ENCODE measurements around the gene IPMK.

Gene IPMK

GRCh38 chr10:58210160-58210559 lies 57.5 kb downstream of the IPMK start:
- no peak for TF ChIP-seq CTCF (IDR thresholded peaks at IDR 0.05; ENCODE audit: control extremely low read depth, extremely low read depth, low read depth, missing control alignments)
- CTCF ChIA-PET, result interaction anchor here (1.0 kb wide), 1 partner anchor 80 kb away, joined by 3 read pairs; no protein-coding TSS in a partner anchor
- POLR2A ChIA-PET, result no interaction called here
- no peak for DNase-seq (ENCODE audit: extremely low spot score)

GRCh38 chr10:58209669-58210068 lies 58.0 kb downstream of the IPMK start:
- CTCF ChIA-PET, result interaction anchor here (1.0 kb wide), 1 partner anchor 81 kb away, joined by 3 read pairs; no protein-coding TSS in a partner anchor
- POLR2A ChIA-PET, result no interaction called here
- TF ChIP-seq CTCF (IDR thresholded peaks at IDR 0.05; ENCODE audit: control extremely low read depth, extremely low read depth, low read depth, missing control alignments), result no peak
- DNase-seq (ENCODE audit: extremely low spot score), result no peak

GRCh38 chr10:58206251-58206650 lies 61.4 kb downstream of the IPMK start:
- no peak for TF ChIP-seq CTCF (IDR thresholded peaks at IDR 0.05; ENCODE audit: control extremely low read depth, extremely low read depth, low read depth, missing control alignments)
- POLR2A ChIA-PET, result interaction anchor here (0.6 kb wide), 1 partner anchor 89 kb away, joined by 3 read pairs; no protein-coding TSS in a partner anchor
- CTCF ChIA-PET, result interaction anchor here (0.8 kb wide), 1 partner anchor 10 kb away, joined by 3 read pairs; no protein-coding TSS in a partner anchor
- no peak for DNase-seq (ENCODE audit: extremely low spot score)

GRCh38 chr10:58201704-58202103 lies 66.0 kb downstream of the IPMK start:
- POLR2A ChIA-PET, result no interaction called here
- CTCF ChIA-PET, result interaction anchor here (0.9 to 2.9 kb wide), 9 partner anchors 11 to 98 kb away, joined by 3 to 16 read pairs (median 4); no protein-coding TSS in a partner anchor
- no peak for TF ChIP-seq CTCF (IDR thresholded peaks at IDR 0.05; ENCODE audit: control extremely low read depth, extremely low read depth, low read depth, missing control alignments)
- no peak for DNase-seq (ENCODE audit: extremely low spot score)

- ChIA-PET CTCF (interaction anchor here (0.9 to 3.9 kb wide), 5 partner anchors 9 to 111 kb away, joined by 3 to 21 read pairs (median 5); no protein-coding TSS in a partner anchor), POLR2A (no interaction called here)
- no peak for DNase-seq (ENCODE audit: extremely low spot score)
- TF ChIP-seq CTCF (IDR thresholded peaks at IDR 0.05; ENCODE audit: control extremely low read depth, extremely low read depth, low read depth, missing control alignments), result no peak
Measured at GRCh38 chr10:58189269-58189668, 78.4 kb downstream of the IPMK start.

- ChIA-PET POLR2A (no interaction called here), CTCF (interaction anchor here (2.0 to 3.3 kb wide), 2 partner anchors 106 to 116 kb away, joined by 9 to 15 read pairs; no protein-coding TSS in a partner anchor)
- no peak for TF ChIP-seq CTCF (IDR thresholded peaks at IDR 0.05; ENCODE audit: control extremely low read depth, extremely low read depth, low read depth, missing control alignments)
- DNase-seq (ENCODE audit: extremely low spot score), result no peak
Measured at GRCh38 chr10:58184120-58184670, 83.5 kb downstream of the IPMK start.
